G401 (cell line): Measurements from ENCODE around the gene CMTM3. TPM values are rescaled to one million over a fixed set of nuclear protein-coding genes. Genes with fewer than 3 reads are reported as not detected.
A peak's percentile ranks its signal among the peaks of the same experiment; 100 is the strongest.
"Not testable (repeated sequence)": the region's sequence is repeated elsewhere in the genome, so short reads cannot be mapped to it uniquely, and the experiment has no call there.

Source experiments
- DNase-seq: peaks from one replicate; pipeline ENCODE4 v3.0.0-alpha.2; 2015; ENCODE audit warnings: low spot score
- in situ Hi-C: cut with HindIII; loops from 2 replicates; pipeline ENCODE4 v1.10.0; 2016; ENCODE audit warnings: low sequenced_read_pairs, mixed read lengths
- total RNA-seq: library from RNA; depleted of rRNA; stranded (reverse); fragments of >200 nt; shearing (Covaris generic); gene quantifications from 2 replicates; pipeline ENCODE4 v1.2.3, GENCODE V29; 2014; rRNA removed

The CMTM3 gene, protein sequence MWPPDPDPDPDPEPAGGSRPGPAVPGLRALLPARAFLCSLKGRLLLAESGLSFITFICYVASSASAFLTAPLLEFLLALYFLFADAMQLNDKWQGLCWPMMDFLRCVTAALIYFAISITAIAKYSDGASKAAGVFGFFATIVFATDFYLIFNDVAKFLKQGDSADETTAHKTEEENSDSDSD
- 55.1 and 62.1 TPM in 2 replicates for total RNA-seq

DNA sequence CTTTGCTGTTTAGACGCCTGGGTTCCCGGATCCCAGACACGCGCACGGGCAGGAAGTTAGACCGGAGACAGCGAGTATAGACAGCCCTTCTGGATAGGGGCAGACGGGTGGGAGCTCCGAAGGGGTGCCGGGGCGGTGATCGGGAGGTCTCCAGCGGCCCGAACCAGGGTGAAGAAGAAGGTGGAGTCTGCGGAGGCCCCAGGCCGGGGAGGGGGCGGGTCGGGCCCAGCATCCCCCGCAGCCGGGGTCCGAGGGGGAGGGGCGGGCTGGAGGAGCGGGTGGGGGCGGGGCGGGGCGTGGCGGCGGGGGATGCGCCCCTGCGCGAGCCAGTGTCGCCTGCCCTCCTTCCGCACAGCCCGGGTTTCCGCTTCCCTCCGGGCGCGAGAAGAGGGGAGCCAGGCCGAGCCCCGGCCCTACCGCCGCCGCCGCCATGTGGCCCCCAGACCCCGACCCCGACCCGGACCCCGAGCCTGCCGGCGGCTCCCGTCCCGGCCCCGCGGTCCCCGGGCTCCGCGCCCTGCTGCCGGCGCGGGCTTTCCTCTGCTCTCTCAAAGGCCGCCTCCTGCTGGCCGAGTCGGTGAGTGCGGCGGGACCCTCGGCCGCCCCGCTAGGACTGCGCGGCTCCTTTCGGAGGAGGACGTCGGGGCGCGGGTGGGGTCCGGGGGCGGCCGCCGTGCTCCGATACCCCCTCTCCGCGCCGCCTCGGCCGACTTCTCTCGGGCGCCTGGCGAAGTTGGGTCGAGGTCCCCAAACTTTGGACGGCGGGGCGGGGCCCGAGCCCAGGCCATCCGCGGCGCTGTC lies at the start of gene CMTM3:
TSS of gene CMTM3 (plus strand) at position 329 of the 801 bp plus-strand sequence. CDS start at position 431, 102 bp downstream.
- in situ Hi-C loops: no loop called here
- DNase-seq: no peak

DNA sequence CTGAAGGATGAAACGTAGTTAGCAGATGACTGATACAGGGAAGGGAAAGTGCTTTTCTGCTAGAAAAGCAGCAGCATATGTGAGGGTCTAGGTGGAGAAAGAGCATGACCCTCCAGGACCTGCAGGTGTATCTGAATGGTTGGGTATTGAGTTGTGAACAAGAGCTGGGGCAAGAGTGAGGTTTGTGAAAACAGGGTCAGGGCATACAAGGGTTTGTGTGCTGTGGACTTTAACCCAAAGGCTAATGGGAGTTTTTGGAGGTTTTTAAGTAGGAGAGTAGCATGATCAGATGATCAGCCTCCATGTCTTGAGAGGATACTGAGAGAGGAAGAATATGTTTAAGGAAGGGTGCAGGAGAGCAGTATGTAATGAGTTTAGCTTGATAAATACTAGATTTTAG lies 44.4 kb upstream of the CMTM3 start:
- DNase-seq: no peak
- in situ Hi-C loops: no loop called here

DNA sequence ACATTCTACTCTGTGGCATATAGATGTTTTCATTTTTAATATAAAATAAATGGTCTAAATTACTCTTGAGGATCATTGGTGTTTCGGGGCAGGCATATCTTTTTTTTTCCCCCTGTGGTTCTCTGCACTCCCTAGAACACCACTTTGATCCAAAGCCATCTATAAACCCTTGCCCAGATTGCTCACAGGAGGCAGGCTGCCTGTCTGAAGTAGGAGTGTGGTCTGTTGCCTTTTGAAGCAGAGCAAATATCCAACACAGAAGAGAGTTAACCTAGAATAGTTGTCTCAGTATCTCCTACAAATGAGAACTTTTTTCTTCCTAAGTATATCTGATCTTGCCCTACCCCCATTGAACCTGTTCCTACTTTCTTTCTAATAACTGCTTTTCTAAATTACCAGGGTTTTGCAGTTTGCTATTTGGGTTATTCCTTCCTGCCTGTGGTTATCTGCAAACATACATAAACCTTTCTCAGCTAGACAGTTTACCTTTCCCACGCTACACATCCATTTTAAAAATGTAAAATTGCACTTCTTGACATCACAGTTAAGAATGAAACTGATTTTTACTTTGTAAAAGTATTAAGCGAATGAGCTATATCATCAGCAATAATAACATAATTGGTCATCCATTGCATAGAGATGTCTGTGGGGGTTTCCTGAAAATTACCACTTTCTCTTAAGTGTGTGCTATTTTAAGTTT lies 43.0 kb upstream of the CMTM3 start:
- in situ Hi-C loops: no loop called here
- no peak for DNase-seq

DNA sequence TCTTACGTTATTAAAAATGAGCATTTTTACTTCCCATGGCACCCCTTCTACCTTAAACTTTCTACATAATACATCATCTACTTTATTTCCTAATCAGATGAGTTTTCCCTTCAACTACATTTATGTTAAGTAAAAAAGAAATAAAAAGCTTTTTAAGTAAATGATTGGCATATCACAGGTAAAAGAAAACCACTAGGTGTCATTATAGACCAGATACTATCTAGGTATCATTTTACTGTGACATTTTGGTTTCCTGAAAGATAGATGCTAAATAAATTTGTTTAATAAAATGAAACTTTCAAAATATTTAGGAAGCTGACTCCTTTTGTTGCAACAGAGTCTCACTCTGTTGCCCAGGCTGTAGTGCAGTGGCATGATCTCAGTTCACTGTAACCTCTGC lies 42.1 kb upstream of the CMTM3 start:
- in situ Hi-C loops: no loop called here

DNA sequence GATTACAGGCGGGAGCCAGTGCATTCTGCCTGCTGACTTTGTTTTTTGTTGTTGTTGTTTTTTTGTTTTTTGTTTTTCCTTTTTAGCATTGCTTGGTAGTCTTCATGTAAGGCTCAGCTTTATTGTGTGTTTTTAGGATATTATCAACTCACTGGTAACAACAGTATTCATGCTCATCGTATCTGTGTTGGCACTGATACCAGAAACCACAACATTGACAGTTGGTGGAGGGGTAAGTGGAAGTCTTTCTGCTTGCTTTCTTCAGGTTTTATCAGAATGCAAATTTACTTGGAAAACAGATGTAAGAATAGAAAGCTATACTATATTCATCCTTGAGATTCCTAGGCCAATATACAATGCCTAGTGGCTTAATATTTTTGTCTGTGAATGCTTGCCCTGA lies 41.5 kb upstream of the CMTM3 start:
- in situ Hi-C loops: no loop called here

More for the DNA sequence above, 42.1 kb upstream of the CMTM3 start:
- DNase-seq: no peak

DNA sequence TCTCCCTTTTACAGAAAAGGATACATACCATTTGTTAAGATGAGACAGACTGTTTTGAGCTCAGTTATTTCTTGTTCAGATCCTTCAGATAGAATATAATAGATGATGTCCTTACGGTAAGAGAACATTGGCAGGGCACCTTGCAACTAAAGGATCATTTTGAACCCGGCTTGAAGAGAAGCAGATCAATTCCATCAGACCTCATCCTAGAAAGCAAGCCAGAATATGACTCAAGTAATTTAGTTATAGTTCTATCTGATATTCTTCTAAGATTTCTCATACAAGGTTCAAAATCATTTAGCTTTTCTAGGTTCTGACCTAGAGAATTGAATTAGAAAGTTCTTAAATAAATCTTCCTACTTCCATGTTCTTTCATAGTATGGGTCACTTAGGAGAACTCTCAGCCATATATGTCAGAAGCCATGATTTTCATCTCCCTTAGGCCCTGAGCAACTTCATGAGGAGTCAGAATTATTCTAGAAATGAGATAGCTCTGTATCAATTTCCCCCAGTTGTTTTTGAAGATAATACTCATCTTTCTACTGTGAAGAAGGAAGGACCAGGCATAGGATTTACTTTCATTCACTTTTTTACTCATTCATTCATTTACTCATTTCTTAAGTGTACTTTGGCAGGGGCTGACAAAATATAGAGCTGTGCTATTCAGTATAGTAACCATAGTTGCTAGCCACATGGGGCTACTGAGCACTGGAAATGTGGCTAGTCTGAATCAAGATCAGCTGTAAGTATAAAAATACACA lies 40.8 kb upstream of the CMTM3 start:
- DNase-seq: no peak
- in situ Hi-C loops: no loop called here

More for the DNA sequence above, 41.5 kb upstream of the CMTM3 start:
- no peak for DNase-seq

DNA sequence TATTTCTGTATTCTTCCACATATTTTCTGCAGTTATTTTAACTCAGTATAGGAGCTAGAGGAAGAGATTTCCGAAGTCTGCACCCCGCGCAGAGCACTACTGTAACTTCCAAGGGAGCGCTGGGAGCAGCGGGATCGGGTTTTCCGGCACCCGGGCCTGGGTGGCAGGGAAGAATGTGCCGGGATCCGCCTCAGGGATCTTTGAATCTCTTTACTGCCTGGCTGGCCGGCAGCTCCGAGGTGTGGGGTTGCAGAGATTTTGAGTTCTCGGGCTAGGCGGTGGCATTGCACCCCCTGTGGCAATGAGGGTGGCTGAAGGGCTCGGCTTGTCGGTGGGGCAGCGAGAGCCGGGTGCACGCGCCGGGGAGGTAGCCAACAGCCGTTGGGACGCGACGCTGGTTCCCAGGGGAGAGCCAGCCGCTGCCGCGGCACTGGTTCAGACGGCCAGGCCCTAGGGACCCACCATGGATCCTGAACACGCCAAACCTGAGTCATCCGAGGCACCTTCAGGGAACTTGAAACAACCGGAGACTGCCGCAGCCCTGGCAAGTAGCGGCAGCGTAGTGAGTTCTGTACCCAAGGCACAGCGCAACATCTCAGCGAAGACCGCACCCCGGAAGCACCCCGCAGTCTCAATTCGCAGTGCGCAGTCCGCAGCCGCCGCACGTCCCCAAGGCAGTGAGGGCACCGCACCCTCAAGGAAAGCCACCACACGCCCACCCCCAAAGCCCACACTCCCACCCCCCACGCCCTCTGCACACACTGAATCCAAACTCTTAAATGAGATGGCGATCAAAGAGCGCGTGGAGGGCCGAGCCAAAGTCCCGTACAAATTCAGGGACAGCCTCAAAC lies 38.2 kb upstream of the CMTM3 start, which contains the start of gene CMTM1:
TSS of gene CMTM1 (plus strand) at position 389 of the 851 bp plus-strand sequence. CDS start at position 464, 75 bp downstream.
- in situ Hi-C loops: no loop called here
- no peak for DNase-seq

DNA sequence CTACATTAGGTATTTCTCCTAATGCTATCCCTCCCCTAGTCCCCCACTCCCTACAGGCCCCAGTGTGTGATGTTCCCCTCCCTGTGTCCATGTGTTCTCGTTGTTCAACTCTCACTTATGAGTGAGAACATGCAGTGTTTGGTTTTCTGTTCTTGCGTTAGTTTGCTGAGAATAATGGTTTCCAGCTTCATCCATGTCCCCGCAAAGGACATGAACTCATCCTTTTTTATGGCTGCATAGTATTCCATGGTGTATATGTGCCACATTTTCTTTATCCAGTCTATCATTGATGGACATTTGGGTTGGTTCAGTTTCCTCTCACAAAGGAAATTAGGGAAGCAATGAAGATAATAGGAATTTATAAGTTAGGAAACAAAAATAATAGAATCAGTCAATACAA lies 37.2 kb upstream of the CMTM3 start:
- DNase-seq, in situ Hi-C loops: not testable (repeated sequence)

DNA sequence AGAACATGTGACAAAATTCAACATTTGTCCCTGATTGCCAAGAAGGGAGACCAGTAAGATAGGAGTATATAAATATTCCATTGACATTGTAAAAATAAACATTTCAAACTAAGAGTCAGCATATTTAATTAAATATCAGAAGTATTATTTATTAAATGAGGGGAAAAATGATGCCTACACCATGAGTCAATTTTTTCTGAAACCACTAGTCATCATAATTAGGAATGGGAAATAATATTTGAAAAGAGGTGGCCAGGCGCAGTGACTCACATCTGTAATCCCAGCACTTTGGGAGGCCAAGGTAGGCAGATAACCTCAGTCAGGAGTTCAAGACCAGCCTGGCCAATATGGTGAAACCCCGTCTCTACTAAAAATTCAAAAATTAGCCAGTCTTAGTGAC lies 36.1 kb upstream of the CMTM3 start:
- in situ Hi-C loops: no loop called here
- DNase-seq: no peak

DNA sequence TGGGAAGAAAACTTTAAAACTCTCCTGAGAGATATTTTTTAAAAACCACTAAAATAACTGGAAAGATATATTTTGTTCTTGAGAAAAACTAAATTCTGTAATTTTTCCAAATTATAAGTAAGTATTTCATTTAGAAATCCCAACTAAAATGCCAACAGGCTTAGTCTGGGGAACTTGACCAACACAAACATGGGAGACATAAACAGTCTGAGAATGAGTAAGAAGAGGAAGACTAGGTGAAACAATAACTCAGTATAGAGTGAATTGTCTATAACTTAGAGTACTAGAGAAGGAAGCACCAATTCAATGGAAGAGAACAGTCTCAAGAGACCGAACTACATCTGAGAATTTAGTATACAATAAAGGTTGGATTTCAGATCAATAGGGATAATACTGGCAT lies 35.4 kb upstream of the CMTM3 start:
- in situ Hi-C loops: no loop called here
- no peak for DNase-seq

DNA sequence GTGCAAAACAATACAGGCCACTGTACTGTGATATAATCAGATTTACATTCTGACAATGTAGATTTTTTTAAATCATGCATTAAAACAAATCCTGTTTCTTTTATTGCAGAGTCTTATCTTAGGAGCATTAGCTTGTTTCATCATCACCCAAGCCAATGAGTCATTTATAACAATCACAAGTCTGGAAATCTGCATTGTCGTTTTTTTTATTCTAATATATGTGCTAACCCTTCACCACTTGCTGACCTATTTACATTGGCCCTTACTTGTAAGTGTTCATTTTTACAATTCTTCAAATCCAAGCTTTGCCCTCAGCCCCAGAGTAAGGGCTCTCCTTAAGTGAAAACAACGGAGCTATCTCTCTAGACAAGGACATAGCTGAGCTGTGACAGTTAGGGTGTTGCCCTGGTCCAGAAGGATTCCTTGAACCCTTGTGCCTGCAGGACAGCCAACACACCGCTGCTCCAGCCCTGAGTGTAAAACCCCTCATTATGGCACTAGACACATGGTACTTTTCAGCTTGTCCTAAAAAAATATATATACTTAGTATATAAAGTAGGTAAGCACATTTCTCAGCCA lies 34.6 kb upstream of the CMTM3 start:
- in situ Hi-C loops: no loop called here
- DNase-seq: no peak

DNA sequence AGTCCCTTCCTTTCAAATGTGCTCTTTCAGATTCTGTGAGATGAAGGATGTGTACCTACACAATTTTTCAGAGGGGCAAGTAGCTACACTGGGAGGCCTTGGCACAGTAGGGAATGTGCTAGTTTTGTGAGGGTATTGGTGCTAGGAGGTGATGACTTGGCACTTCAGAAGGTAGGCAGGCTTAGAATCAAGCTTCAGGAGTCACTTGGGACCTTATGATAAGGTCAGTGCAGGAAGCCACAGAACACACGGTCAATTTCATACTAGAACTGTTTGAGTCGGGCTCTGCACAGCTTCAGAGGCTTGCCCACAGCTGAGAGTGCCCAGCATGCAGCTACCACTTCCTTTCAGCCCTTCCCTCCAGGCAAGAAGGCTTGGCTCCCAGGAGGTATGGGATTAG lies 32.1 kb upstream of the CMTM3 start:
- no peak for DNase-seq
- in situ Hi-C loops: no loop called here

DNA sequence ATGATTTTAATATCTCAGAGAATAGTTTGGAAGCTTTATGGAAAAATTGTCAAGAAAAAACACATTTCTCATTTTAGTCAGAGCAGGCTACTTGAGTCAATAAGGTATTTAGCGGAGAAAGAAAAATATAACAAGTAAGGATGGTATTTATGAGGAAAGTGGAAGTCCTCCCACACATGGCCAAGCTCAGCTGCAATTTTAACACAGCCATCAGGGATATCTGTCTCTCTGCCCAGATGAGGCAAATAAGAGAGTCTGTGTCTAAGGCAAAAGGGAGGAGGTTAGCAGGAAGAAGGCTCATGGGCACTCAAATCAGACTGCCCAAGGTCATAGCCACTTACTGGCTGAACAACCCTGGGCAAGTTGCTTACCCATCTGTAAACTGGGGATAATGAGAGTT lies 30.4 kb upstream of the CMTM3 start:
- in situ Hi-C loops: no loop called here
- DNase-seq: no peak

DNA sequence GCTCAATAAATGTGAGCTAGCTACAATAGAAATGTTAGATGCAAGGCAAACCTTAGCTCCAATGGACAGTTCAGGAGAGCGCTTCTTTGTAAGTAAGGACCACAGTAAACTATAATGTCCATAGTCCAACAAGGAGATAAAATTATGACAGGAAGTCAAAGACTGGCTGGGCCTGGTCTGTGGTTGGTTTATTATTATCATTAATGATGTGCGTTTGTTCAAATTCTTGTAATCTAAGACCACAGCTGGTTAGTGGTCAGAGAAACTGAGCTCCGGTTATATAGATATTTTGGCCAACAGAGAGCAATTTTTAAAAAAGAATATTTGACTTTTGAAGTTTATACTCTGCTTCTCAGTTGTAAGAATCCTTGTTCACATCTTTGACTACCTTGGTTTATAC lies 30.0 kb upstream of the CMTM3 start:
- DNase-seq: no peak
- in situ Hi-C loops: no loop called here

DNA sequence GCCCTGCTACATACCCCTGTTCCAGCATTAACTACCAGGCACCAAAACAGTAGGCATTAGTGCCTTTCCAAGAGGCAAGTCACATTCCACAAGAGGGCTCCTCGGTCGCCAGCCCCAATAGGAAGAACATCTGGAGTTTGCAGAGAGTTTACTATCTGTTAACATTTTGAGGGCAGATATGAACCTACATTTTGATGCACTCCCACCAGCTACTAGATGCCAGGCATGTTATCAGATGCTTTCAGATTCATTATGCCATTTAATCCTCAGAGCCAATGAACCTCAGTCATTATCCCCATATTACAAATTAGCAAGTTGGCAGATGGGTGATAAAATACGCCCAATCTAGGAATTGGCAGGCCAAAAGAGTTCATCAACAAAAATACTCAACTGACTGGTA lies 29.4 kb upstream of the CMTM3 start:
- in situ Hi-C loops: no loop called here

DNA sequence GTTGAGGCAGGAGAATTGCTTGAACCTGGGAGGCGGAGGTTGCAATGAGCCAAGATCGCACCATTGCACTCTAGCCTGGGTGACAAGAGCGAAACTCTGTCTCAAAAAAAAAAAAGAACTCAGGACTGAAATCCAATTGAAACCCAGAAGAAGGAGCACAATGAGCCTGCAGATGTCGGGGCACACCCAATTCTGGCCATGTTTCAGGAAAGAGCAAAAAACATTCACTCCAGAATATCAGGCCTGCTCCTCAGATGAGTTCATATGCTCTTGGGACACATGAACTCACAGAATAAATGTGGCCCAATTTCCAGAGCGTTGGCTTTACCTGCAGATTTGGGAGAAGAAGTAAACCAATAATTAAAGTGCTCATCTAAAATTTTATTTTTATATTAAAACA lies 28.2 kb upstream of the CMTM3 start:
- no peak for DNase-seq
- in situ Hi-C loops: no loop called here

More for the DNA sequence above, 29.4 kb upstream of the CMTM3 start:
- DNase-seq: no peak

DNA sequence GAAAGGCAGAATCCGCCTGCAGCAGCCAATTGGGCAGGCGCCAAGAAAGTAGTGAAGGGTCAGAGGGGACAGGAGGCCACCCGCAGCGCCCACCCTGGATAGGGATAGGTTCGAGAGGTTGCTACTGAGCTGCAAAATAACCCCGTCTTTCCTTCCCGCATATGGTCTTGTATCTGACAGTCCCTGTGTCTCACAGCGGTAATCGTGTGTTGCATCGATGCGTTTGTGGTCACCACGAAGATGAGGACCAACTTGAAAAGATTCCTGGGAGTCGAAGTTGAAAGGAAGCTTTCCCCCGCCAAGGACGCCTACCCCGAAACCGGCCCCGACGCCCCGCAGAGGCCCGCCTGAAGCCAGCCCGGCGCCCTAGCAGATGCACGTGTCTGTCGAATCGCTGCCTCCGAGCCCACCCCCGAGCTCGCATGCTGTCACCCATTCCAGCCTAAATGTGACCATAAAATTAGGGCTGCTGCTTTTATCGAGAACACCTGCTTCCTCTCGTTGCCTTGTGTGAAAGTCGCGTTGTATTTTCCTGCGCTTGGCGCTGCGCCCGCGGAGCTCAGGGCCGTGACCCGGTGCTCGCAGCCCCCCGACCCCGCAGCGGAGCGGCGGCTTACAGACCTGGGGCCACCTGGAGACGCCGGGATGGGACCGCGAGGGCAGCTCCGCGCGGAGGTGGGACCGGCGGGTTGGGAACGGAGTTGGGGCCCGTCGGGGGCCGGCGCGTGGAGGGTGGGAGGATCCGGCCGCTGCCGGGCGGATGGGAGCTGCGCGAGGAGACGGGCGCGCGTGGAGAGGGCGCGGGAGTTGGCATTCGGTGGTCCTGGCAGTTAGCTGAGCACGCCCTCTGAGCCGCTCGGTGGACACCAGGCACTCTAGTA lies 25.6 kb upstream of the CMTM3 start, which contains the start of gene CMTM2:
TSS of gene CMTM2 (plus strand) at position 813 of the 881 bp plus-strand sequence. CDS start 145 bp downstream, outside the sequence.
- in situ Hi-C loops: no loop called here

More for the DNA sequence above, 25.6 kb upstream of the CMTM3 start, which contains the start of gene CMTM2:
- peak; percentile 4 for DNase-seq
